PFSK-1 (cell line): Measurements from ENCODE around the gene ZNF281.

Source experiments
- POLR2AphosphoS5 ChIP-seq: IDR thresholded peaks from 2 replicates; pipeline ENCODE4 v1.6.1; 2012; ENCODE audit warnings: low read depth, mild to moderate bottlenecking, control low read depth, low read length, moderate library complexity
- TAF1 ChIP-seq: IDR thresholded peaks from 2 replicates; pipeline ENCODE4 v1.6.1; 2012; ENCODE audit warnings: low read length, control low read depth, borderline replicate concordance; ENCODE audit not compliant: insufficient read depth

DNA sequence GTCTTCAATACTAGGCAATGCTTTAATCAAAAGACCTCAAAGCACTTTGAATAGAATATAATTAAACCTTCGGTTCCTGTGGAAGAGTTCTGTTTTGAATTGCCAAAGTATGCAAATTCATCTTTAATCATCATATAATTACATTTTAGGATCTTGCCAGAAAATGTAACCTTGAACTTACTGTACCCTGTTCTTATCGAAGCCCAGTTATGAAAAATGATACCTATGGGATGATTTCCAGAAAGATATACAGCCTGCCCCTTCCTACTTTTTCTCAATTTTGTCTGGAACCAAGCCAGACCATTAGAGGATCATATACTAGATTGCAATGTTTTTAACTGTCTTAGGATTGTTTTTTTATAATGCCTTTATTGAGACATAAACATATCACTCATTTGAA, 34.0 kb upstream of the ZNF281 start:
- TF ChIP-seq POLR2AphosphoS5 (no peak), TAF1 (no peak)
